AG04449 (cell line): ENCODE measurements around the gene CTNNA2.

Experiments used
- CTCF ChIA-PET: fragments of 350-600 bp; formaldehyde crosslinking; extraction: SDS; loops from one replicate; lab custom pipeline; 2021; ENCODE audit warnings: antibody characterized with exemption; lab: Yijun Ruan, JAX
- POLR2A ChIA-PET: fragments of 400-600, 350-600 bp; formaldehyde crosslinking; extraction: SDS; loops from one replicate; lab custom pipeline; 2020; ENCODE audit warnings: antibody characterized with exemption, inconsistent platforms; lab: Yijun Ruan, JAX
- DNase-seq: peaks from one replicate; pipeline ENCODE4 v3.0.0-alpha.2; 2010; ENCODE audit warnings: low read depth, low spot score
- H3K4me3 ChIP-seq: 2 replicates; pipeline ENCODE4 v1.5.1; 2011; ENCODE audit warnings: low read depth, mild to moderate bottlenecking, control low read depth, low read length
- TF ChIP-seq, protein P1 (sequence below): IDR thresholded peaks from one replicate; pipeline ENCODE4 v1.5.1; 2011; ENCODE audit warnings: mild to moderate bottlenecking, moderate library complexity, low read length, control low read depth, inconsistent platforms; ENCODE audit not compliant: insufficient read depth; ENCODE audit errors: missing control alignments

CTNNA2 gene

DNA sequence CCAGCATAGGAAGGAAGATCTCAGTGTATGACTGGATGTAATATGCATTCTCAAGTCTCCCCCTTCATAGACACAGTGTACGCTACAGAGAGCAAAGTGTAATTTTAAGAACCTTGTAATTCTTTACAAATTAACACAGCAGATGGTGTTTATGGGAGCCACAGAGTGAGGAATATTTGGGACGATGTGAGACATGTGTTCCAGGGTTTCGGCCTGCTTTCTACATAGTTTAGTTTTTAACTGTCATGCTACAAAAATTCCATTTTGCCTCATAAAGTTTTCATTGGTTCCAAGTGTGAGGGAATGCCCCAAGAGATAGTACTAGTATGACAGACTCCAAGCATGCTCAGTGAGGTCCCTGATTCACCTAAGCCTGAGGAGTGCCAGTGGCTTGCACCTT lies 867.9 kb downstream of the CTNNA2 start:
- POLR2A ChIA-PET: no interaction called here
- DNase-seq: no peak
- TF ChIP-seq, protein P1, sequence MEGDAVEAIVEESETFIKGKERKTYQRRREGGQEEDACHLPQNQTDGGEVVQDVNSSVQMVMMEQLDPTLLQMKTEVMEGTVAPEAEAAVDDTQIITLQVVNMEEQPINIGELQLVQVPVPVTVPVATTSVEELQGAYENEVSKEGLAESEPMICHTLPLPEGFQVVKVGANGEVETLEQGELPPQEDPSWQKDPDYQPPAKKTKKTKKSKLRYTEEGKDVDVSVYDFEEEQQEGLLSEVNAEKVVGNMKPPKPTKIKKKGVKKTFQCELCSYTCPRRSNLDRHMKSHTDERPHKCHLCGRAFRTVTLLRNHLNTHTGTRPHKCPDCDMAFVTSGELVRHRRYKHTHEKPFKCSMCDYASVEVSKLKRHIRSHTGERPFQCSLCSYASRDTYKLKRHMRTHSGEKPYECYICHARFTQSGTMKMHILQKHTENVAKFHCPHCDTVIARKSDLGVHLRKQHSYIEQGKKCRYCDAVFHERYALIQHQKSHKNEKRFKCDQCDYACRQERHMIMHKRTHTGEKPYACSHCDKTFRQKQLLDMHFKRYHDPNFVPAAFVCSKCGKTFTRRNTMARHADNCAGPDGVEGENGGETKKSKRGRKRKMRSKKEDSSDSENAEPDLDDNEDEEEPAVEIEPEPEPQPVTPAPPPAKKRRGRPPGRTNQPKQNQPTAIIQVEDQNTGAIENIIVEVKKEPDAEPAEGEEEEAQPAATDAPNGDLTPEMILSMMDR: no peak
- CTCF ChIA-PET: no interaction called here
- no peak overlapping the region for H3K4me3 ChIP-seq

DNA sequence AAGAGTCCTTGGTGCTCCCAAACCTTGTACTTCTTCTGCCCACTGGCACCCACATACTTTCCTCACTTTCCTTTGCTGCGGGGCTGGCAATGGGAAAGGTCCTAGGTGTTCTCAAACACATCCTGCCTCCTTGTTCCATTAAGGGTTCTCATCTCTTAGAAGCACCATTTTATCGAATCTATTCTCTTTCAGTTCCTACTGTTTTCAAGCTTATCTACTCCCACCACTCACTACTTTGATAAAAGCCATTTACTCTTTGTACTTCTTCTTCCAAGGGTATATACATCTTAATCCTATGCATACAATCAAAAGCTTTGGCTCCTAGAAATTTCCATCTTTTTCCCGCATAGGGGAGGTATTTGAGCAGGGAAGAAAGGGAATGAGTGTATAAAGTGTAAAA lies 868.8 kb downstream of the CTNNA2 start:
- CTCF ChIA-PET: no interaction called here

DNA sequence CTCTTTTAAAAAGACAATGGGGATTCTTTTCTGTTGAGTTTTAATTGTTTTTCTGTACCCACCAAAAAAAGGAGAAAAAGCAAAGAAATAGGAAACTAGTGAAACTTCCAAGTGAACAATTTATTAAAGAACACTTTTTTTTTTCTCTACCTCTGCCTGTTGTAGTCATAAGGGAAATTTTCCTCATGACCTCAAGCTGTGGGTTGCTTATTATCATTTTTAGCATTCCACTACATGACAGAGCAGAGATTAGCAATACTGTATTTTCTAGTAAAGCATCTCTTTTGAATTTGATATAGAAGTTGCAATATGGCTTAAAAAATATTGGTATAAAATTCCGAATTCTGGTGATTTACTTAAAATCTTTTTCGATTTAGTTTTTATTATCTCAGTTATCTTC lies 879.6 kb downstream of the CTNNA2 start:
- POLR2A ChIA-PET: no interaction called here
- CTCF ChIA-PET: no interaction called here
- TF ChIP-seq, protein P1: no peak
- no peak overlapping the region for H3K4me3 ChIP-seq
- peak; percentile 1 for DNase-seq

More for the DNA sequence above, 868.8 kb downstream of the CTNNA2 start:
- TF ChIP-seq, protein P1: no peak
- no peak overlapping the region for H3K4me3 ChIP-seq
- no peak for DNase-seq
- POLR2A ChIA-PET: no interaction called here

DNA sequence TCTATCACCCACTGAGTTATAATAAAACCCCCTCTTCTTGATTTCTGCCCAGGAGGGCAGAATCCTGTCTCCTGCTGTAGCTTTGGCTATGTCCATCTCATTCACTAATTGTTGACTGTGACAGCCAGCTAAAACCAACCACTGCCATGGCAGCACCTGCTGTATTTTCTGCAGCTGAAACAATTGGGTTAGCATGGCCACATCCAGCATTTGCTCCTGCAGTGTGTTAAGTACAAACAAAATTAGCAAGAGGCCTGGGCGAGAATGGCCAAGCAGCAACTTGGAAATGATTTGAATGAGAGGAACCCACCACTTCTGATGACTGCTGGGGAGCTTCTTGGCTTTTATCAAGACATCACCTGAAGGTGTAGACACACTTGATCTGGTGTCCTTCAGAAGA lies 881.1 kb downstream of the CTNNA2 start:
- TF ChIP-seq, protein P1: no peak
- POLR2A ChIA-PET: no interaction called here
- DNase-seq: no peak
- no peak overlapping the region for H3K4me3 ChIP-seq
- CTCF ChIA-PET: no interaction called here

DNA sequence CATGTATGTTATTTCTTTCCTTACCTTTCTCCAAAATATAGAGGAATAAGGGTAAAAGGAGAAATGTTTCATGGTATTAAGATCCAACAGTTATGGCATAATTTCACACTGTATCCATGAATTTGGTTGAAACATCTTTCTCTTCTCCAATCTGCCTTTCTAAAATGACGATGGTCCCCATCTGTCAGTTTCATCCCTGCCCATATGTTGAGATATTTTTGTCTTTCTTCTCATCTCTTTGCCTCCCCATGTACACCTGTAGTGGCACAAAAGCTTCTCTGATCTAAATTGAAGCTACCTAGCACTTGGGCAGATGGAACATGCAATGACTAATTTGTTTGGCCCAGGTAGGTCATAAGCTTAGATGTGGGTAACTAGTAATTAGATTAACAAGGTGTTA lies 882.4 kb downstream of the CTNNA2 start:
- no peak for DNase-seq
- H3K4me3 ChIP-seq: no peak overlapping the region
- CTCF ChIA-PET: no interaction called here
- POLR2A ChIA-PET: no interaction called here
- TF ChIP-seq, protein P1: no peak

DNA sequence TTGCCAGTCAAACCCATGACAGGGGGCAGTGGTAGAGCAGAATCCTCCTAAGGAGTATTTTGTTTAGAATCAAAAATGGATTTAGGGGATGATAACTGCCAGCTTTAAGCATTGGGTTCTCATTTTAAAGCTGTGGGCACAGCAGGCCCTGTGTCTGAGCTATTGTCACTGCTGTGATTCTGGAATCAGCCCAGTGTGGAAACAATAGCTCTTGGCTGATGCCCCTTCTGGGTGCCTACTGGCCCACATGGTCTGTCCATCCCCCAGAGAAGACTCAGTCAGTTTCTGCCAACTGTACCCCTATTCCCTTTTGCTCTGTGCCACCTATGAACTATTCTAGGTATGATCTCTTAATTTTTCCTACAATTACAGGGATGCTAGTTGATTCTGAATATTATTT lies 883.4 kb downstream of the CTNNA2 start:
- no peak for DNase-seq
- CTCF ChIA-PET: no interaction called here
- TF ChIP-seq, protein P1: no peak
- no peak overlapping the region for H3K4me3 ChIP-seq
- POLR2A ChIA-PET: no interaction called here
